NCI-H2196 (cell line): ENCODE data around the gene OTUD3.
"Not testable (repeated sequence)": the region's sequence is repeated elsewhere in the genome, so short reads cannot be mapped to it uniquely, and the experiment has no call there.

Experiments used
- DNase-seq: peaks from one replicate; lab custom pipeline; 2025; ENCODE audit not compliant: unreplicated experiment; lab: John Stamatoyannopoulos, UW

Gene OTUD3

DNA sequence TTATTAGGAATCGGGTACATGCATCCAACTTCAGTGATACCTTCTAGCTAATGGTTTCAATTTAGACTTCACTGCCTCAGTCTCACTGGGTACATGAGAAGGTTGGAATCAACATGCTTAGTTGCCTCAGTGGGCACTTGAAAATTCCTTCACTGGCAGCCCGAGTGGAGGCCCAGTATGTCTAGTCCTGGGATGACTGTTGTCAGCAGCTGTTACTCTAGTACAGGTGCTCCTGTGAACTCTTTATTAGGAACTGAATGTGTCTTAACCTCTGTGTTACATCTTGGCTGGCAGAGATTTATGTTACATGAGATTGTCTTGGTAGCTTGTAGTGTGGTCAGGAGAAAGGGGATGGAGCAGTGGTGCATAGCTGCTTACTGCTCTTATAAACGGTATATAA lies 27.8 kb downstream of the OTUD3 start:
- DNase-seq = no peak

DNA sequence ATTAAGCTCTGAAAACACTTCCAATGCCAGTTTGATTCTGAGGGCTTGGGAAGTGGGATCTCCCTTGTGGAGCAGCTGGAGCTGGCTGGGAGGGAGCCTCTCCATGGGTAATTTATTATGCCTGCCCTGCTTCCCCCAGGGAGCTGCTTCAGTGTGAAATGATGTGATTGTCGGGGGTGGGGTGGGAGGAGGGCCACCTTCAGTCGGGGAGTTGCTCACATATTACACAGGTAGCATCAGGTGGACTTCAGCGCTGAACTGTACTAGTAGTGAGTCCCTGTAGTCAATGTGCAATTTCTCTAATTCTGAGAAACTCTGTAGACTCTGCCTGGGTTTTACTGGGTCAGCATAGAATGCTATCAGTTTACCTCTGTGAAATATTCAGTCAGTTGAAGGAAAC lies 28.5 kb downstream of the OTUD3 start:
- no peak for DNase-seq

DNA sequence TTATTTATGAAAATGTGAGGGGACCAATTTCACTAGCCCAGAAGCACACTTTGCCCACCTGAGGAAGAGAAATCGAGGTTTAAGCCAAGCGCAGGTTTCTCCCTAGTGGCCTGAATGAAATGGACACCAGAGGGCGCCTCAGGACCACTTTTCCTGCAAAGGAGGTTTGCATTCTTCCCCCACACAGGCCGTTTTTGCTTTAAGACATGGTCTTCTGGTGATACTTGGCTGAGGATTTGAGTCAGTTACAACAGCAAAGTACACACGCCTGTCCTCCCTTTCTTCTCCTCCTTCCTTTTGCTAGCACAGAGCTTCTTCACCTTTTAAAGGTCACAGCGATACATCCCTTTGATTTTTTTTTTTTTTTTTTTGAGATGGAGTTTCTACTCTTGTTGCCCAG lies 35.9 kb downstream of the OTUD3 start:
- peak; percentile 89 for DNase-seq

DNA sequence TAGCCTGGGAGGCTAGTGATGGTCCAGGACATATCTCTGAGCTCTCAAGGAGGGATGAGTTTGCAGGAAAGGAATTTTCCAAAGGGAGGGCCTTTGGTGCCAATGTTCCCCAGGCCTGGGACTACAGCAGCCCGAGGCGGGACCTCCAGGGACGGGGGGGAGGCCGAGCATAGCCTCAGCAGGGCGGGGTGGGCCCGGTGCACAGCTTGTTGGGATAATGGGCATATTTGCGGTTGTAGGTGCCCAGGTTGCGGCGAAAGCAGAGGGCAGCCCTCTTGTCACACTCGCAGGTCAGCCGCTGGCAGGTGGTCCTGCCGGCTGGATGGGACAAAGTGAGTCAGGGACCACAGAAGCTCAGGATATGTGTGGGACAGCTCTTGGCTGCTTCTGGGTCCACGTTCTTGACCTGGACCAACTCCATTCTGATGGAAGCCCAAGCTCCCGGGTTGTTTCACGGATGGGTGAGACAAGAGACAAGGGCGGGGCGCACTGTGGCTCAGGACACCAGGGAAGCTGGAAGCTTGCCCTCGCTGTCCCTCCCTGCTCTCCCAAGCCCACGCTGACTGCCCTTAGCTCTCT lies 38.0 kb downstream of the OTUD3 start:
- DNase-seq = no peak

DNA sequence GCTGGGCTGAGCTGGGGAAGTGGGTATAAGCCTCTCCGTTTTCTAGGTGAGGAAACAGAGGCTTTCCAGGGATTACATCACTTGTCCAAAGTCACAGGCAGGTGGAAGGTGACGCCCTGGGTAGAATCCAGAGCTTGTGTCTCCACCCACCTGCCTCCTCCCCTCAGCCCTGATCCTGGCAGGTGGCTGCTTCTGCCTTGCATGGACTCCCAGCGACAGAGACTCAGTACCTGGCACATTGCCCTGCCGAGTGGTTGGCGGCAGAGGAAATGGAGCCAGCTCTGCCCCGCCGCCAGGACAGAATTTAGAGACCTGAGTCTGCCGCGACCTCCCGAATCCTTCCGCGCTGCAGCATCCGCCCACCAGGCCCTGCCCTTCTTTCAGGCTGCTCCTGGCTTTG lies 39.1 kb downstream of the OTUD3 start:
- DNase-seq = peak; percentile 93

DNA sequence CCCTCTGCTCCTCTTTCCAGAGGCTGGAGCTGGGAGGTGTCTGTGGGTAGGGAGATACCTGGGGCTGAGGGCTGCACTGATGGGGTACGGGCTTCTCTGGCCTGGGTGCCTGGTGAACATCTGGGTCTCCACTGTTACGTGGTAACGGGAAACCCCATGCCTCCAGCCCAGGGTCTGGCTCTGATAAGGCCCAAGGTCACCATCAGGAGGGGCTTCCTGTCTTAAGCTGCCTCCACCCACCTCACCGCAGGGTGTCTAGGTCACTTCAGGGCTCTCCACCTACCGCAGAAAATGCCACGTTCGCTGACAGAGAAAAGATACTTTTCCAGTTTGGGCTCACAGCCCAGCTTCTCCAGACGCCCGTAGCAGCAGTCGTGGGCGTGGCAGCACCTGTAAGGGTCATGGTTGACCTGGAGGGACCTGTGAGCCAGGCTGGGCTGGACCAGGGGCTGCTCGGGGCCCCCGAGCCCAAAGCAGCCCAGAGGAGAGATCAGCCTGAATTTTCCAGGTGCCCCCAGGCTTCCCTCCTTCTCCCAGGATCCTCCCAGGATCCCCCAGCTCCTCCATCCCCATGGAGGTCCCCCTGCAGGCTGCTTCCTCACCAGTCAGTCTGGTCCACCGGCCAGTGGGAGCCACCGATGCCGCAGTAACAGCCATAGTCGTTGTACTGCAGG lies 40.0 kb downstream of the OTUD3 start:
- DNase-seq = peak; percentile 67

DNA sequence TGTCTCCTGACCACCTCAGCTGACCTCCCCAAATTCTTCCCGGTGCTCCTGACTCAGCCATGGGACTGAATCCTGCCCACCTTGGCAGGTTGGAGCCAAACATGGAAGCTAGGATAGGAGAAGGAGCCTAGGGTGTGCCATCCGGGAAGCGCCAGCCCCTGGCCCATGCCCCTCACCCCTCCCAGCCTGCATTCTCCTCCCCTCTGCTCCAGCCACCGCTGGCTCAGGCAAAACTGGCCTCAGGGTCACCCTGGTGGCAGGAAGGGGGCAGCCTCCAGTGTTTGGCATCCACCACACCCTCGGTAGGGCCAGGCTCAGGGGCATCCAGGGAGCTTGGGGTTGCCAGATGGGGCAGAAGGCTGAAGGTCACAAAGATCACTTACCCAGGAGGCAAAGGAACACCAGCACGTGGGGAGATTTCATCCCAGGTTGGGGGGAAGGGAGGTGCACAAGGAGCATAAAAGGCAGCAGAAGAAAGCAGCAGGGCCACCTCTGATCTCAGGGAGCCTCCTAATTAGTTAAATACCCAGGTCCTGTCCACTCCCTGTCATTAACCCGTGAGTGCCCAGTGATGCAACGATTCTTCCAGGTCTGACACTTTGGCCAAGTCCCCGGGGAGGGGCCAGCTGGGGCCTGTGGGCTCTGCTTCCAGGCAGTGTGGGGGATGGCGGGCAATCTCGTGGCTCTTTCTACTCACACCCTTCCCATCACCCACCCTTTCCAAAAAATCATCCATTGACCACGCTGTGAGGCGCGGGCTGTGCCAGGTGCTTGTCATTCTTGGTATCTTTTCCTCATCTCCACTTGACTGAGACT lies 41.1 kb downstream of the OTUD3 start, which contains the start of gene PLA2G2E:
Gene PLA2G2E, minus strand, starts transcription at position 481 of the 816 bp plus-strand sequence. Its CDS starts 58 bp downstream, at position 423.
- no peak for DNase-seq

DNA sequence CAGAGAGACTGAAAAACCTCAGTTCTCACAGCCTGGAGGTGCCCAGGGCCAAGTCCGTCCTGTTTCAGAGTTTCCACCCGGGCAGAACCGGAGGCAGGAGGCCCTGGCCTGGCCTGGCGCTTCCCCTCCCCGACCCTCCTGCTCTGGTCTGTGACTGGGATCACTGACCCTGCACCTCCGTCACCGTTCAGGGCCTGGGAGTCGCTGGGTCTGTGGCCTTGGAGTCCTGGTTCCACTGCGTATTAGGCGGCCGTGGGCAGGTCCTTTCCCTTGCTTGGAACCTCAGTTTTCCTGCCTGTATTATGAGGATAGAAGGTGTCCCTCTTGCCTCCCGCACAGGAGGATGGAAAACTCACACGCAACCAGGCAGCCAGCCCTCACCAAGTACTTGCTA lies 41.8 kb downstream of the OTUD3 start:
- DNase-seq = no peak

DNA sequence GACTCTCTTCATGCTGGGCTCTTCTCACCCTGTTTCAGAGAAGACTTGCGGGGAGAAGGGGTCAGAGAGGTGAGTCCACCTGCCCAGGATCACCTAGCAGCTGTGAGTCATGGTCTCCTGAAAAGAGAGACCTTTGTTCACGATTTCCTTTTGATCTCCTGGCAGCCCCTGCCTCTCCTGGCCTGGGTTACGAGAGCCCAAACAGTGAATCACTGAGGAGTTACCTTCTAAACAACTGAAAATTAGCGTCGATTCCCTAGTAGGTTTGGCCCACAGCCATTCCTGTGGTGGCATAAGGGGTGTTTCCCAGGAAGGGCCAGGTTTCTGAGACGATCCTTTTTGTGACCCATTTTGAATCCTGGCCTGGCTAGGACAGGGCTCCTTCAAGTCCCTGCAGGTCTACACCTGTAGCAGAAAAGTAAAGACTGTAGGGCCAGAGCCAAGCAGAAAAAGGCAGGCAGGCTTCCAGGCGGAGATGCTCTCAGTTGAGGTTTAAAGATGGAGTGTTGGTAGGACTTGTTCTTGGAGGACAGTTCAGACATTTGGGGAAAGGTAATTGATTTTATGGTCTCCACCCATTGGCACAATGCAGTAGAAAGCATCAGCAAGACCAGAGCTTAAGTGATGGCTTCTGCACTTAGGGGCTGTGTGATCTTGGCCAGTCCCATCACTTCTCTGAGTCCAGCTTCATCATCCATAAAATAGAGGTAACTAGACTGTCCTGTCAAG lies 43.3 kb downstream of the OTUD3 start:
- peak; percentile 64 for DNase-seq

DNA sequence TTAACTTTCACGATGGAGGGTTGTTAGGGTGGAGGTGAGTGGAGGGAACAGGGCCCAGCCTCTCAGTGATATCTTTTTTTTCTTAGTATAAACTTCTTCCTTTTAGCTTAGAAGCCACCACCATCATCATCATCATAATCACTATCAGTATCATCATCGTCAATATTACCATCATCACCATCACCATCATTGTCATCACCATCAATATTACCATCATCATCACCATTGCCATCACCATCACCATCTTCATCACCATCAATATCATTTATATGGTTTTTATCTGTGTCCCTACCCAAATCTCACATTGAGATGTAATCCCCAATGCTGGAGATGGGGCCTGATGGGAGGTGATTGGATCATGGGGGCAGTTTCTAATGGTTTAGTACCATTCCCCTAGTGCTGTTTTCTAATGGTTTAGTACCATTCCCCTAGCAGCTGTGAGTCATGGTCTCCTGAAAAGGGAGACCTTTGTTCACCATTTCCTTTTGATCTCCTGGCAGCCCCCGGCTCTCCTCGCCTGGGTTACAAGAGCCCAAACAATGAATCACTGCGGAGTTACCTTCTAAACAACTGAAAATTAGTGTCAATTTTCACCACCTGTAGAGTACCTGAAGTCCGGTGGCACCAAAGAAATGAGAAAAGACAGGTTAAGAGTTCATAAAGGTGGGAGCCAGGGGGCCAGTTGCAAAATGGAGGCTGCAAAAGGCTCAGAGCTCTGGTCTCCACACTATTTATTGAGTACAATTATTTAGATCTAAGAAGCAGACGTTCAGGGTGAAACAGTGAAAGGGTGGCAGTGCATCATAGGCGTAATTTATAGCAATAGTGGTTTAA lies 44.3 kb downstream of the OTUD3 start:
- DNase-seq = no peak

DNA sequence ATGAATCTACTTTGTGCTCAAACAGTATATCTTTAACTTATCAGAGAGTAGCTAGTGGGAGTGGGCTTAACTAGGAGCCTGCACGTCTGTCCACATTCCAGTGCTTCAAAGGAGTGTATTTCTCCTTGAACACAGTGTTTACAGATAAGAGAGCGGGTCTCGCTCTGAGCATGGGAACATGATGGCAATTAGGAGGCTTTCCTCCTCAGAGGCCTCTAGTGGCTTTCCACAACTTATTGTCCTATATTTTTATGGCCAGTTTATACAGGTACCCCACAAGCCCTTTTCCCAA lies 44.9 kb downstream of the OTUD3 start:
- not testable (repeated sequence) for DNase-seq

DNA sequence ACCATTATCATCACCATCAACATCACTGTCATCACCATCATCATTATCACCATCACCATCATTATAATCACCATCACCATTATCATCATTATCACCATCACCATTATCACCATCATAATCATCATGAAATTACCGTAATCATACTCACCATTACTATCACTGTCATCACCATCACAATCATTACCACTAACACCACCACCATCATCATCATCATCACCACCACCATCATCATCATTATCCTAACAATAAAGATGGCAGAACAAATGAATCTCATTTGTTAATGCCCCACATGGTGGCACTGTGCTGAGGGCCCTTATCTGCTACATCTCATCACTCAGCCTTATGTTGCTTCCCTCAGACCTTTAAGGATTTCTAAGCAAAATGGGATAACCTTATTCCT lies 50.7 kb downstream of the OTUD3 start:
- no peak for DNase-seq

DNA sequence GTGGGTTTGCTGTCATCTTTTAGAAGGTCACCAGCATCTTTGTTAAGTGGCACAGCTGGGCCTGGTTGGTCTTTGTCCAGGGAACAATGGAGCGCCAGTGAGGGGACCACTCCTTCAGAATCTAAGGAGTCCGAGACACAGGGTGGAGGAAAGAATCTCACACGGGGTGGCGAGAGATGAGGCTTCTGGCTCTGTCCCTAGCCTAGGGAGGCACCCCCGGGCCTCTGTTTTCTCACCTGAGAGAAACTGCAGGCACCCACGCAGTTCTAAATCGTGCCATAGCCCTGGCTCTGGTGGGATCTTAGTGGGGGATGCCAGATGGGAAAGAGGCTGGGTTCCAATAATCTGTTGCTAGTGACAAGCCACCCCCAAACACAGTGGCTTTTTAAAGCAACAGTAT lies 52.1 kb downstream of the OTUD3 start:
- DNase-seq = no peak

DNA sequence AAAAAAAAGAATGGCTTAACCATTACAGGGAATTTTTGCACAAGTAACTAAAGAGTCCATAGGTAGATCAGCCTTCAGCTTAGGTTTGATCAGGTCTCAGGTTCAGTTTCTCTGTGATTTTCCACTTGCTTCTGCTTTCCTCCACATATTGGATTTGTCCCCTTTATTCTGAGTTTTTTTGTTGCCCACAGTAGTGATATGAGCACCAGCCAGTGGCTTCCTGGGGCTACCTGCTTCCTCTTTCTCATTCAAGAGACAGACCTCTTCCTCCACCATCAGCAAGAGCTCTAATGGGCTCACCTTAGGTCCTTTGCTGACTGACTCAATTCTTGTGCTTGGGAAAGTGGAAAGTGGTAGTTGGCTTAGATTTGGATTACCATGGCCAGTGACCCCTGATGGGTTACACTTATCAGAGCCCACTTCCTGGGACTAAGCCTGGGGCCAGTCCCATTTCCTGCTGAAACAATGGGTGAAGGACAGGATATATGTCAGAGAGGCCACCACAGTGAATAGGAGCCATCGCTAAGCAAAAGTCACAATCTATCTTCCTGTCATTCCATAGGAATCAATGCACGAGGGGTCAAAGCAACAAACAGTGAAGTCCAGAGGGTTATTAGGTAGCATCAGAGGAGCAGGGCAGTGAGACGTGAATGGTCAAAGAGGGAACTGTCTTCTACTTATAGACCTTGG lies 54.0 kb downstream of the OTUD3 start:
- no peak for DNase-seq

DNA sequence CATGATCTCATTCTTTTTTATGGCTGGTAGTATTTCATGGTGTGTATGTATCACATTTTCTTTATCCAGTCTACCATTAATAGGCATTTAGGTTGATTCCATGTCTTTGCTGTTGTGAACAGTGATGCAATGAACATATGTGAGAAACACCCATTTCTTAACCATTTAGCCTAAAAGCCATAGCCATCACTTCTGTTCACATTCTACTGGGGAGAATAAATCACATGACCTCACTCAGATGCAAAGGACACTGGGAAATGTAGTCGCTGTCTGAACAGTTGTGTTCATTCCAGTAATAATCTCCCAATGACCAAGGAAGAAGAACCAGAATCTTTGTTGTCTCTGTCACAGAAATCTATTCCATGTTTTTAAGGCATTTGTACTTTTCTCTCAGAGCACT lies 56.3 kb downstream of the OTUD3 start:
- DNase-seq = no peak

DNA sequence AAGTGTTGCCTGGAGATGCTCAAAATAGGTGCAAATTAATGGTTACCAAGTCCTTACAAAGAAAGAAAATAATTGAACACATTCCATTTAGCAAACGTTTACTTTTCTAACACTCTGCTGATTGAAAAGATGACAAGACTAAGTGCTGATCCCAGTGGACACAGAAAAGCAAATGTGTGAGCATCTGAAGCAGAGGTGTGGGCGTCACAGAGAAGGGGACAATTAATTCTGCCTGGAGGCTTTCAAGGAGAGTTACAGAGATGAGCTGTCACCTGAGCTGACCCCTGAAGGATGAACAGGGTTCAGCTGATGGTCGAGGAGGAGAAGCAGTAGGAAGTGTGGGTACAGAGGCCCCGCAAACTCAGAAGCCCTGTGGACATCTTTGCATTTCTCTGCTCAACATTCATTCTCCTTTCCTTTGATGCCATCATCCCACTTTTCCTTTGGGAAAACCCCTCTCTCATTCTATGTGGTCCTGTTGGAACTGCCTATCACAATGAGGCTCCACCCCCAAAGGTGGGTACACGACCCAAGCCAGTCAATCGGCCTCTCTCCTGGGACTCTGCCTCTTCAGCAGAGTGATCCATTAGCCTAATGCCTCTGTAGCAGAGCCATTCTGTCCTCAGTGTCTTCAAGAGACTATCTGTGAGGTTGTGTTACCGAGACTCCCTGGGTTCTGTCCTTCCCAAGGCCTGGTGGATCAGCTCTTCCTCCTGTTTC lies 58.5 kb downstream of the OTUD3 start:
- no peak for DNase-seq

DNA sequence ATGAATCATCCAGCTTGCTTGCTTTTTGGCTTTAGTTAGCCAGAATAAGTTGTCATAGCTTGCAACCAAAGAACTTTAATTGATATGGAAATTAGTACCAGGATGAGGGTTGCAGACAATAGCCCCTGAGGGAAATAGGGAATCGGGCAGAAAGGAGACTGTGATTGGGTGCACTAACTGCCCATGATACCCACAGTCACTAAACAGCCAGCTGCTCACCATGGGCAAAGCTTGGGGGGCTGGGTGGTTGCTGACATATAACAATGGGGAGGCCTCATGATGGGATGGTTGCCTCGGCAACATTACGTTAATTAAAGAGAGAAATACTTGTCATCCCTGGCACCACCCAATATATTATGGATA lies 59.0 kb downstream of the OTUD3 start:
- no peak for DNase-seq

DNA sequence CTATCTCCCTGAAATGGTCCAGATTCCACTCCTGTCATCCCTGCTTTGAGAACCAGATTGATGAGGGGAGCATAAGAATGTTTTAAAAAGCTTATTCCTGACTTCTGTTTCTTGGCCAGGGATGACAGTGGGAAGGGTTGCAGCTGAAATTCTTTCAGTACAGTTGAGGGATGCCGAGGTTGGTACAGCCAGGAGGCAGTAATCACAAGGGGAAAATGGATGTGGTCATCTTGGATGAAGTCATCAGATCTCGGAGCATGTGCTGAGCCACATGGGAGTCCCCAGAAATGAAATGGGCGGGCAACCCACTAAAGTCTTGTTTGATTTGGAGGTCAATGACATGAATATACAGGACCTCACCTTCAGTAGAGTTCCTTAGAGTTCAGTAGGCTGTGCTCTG lies 59.9 kb downstream of the OTUD3 start:
- DNase-seq = no peak

DNA sequence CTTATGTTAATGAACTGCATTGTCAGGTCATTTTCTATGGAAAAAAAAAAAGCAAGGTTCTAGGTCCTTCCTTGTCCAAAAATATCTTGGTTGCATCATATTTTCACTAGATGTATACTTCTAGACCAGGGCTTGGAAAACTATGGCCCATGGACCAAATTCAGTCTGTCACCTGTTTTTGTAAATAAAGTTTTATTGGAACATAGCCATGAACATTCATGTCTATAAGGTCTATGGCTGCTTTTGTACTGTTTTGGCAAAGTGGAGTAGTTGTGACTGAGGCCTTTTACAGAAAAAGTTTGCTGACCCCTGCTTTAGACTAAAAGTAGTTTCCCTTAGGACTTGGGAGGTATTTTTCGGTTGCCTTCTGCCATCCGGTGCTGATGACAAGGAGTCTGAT lies 60.5 kb downstream of the OTUD3 start:
- no peak for DNase-seq

DNA sequence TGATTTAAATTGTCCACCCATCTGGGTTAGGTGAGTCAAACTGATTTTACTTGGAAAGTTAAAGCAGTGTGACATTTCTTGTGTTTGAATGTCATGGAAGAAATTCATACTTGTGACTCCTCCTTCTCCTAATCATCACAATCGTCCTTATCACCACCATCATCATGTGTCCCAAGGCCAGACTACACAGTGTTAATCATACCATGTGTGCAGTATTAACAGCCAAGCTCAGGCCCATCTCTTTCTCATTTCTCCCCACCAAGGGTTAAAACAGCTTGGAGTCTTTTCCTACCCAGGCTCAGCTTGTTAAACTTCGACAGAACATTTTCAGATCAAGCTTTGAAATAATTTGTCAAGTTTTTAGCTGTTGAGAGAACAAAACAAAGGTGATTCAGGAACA lies 63.7 kb downstream of the OTUD3 start:
- no peak for DNase-seq
